Loucy (cell line): ENCODE data around the gene BACE2.
"Not testable (repeated sequence)": the region's sequence is repeated elsewhere in the genome, so short reads cannot be mapped to it uniquely, and the experiment has no call there.

Experiments used
- H2AFZ ChIP-seq: fragments of 200-600 bp; sonication (generic); 2 replicates; pipeline ENCODE4 v1.6.0; 2016; ENCODE audit warnings: antibody characterized with exemption, mild to moderate bottlenecking, low read length, moderate library complexity
- H3F3A ChIP-seq: fragments of 200-600 bp; 2 replicates; pipeline ENCODE4 v1.6.0; 2016; ENCODE audit warnings: antibody characterized with exemption, low read depth, mild to moderate bottlenecking
- H3K27me3 ChIP-seq: fragments of 200-600 bp; sonication (generic); 2 replicates; pipeline ENCODE4 v1.6.1; 2014; ENCODE audit warnings: low read length, mild to moderate bottlenecking; ENCODE audit not compliant: insufficient read depth, poor library complexity, severe bottlenecking
- H3K36me3 ChIP-seq: fragments of 200-600 bp; sonication (generic); 2 replicates; pipeline ENCODE4 v1.6.1; 2016; ENCODE audit warnings: low read length; ENCODE audit not compliant: insufficient read depth
- H3K4me1 ChIP-seq: fragments of 200-600 bp; sonication (generic); 2 replicates; pipeline ENCODE4 v1.5.1; 2014; ENCODE audit warnings: low read length, mild to moderate bottlenecking; ENCODE audit not compliant: insufficient read depth, poor library complexity, severe bottlenecking
- H3K4me2 ChIP-seq: fragments of 200-600 bp; sonication (generic); 2 replicates; pipeline ENCODE4 v1.6.0; 2014; ENCODE audit warnings: antibody characterized with exemption, low read length, low read depth, mild to moderate bottlenecking; ENCODE audit not compliant: poor library complexity, severe bottlenecking
- H3K4me3 ChIP-seq: fragments of 200-600 bp; sonication (generic); 2 replicates; pipeline ENCODE4 v1.5.1; 2014; ENCODE audit warnings: low read length, mild to moderate bottlenecking, mixed read lengths; ENCODE audit not compliant: poor library complexity, severe bottlenecking
- H3K79me2 ChIP-seq: fragments of 200-600 bp; sonication (generic); 2 replicates; pipeline ENCODE4 v1.6.1; 2014; ENCODE audit warnings: low read length; ENCODE audit not compliant: insufficient read depth
- H3K9ac ChIP-seq: fragments of 200-600 bp; sonication (generic); 2 replicates; pipeline ENCODE4 v1.6.0; 2014; ENCODE audit warnings: mild to moderate bottlenecking, low read depth, low read length, moderate library complexity; ENCODE audit not compliant: poor library complexity, severe bottlenecking
- H3K9me2 ChIP-seq: fragments of 200-600 bp; sonication (generic); replicated peaks from 2 replicates; pipeline ENCODE4 v1.6.1; 2016; ENCODE audit warnings: low read depth, low read length, mixed read lengths
- H3K9me3 ChIP-seq: fragments of 200-600 bp; sonication (generic); 2 replicates; pipeline ENCODE4 v1.6.1; 2014; ENCODE audit warnings: mild to moderate bottlenecking, antibody characterized with exemption, low read length, low read depth; ENCODE audit not compliant: insufficient read depth
- H4K20me1 ChIP-seq: fragments of 200-600 bp; sonication (generic); 2 replicates; pipeline ENCODE4 v1.6.0; 2014; ENCODE audit warnings: antibody characterized with exemption, low read length, mild to moderate bottlenecking; ENCODE audit not compliant: insufficient read depth, poor library complexity, severe bottlenecking
- EZH2phosphoT487 ChIP-seq: fragments of 200-600 bp; IDR thresholded peaks from 2 replicates; pipeline ENCODE4 v1.6.1; 2018; ENCODE audit warnings: antibody characterized with exemption, mild to moderate bottlenecking, moderate library complexity, borderline replicate concordance
- TF ChIP-seq, protein P1 (sequence below): fragments of 200-600 bp; sonication (generic); conservative IDR thresholded peaks from 2 replicates; pipeline ENCODE4 v1.5.1; 2014; ENCODE audit warnings: mild to moderate bottlenecking, antibody characterized with exemption, low read length

BACE2 gene

DNA sequence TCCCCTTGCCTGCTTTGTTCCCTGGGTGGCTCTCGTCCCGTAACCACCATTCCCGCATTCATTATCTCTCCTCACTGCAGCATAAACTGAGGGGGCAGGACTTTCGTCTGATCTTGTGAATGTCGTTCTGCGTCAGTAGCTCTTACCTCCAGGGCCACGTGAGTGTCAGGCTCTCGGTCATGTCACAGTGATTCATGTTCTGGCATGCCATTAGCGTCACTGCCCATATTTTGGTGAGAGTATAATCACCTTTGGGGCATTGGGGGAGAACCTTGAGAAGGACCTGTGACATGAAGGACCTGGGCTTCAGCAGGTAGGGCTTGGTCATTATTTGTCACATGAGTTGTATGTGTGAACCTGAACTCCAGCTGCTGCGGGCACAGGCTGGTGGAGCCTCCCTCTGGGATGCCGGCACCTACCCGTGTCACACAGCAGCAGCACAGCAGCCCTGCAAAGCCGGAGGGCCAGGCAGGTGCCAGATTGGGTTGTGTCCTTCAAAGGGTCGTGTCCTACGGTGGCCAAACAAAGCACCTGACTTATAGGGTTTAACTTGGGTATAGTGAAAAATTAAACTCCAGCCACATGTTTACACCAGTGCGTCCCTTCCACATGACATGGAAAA, 68.5 kb downstream of the BACE2 start:
- Histone ChIP-seq H2AFZ (no peak overlapping the region), H3K9me3 (no peaks in the 10 kb centered on the region), H3K9ac (no peak overlapping the region), H3K4me1 (peaks cover 13% of the 10 kb centered on the region), H3K36me3 (peaks cover 5% of the 10 kb centered on the region; the same call in 1 of the 2 replicates), H3K9me2 (no peaks in the 10 kb centered on the region), H3K27me3 (no peaks in the 10 kb centered on the region), H3K4me2 (no peak overlapping the region), H3K4me3 (no peak overlapping the region), H4K20me1 (no peaks in the 10 kb centered on the region), H3F3A (no peaks in the 10 kb centered on the region), H3K79me2 (no peaks in the 10 kb centered on the region)
- no peak for TF ChIP-seq EZH2phosphoT487

DNA sequence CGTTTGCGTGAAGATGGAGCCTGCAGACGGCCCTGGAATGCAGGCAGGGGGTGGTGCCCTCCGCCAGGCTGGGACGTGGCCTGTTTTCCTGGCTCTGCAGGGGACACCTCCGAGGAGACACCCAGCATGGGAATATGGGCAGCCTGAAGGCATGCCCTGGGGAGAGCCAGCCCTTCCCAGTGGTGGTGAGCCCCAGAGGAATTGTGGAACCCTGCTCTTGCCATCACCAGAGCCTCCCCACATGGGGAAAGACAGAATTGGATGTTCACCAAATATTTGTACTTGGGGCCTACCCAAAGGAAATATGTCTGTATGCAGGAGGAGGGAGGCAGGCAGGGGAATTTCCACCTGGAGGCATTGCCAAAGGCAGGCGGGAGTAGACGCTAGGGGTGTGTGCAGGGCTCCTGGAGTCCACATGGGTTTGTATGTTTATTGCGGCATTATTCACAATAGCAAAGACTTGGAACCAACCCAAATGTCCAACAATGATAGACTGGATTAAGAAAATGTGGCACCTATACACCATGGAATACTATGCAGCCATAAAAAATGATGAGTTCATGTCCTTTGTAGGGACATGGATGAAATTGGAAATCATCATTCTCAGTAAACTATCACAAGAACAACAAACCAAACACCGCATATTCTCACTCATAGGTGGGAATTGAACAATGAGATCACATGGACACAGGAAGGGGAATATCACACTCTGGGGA, 70.3 kb downstream of the BACE2 start:
- not testable (repeated sequence) for H4K20me1 ChIP-seq, H3K36me3 ChIP-seq, H3K4me3 ChIP-seq, H3K79me2 ChIP-seq, H3K9me2 ChIP-seq, H3F3A ChIP-seq, H2AFZ ChIP-seq, H3K9ac ChIP-seq, H3K4me2 ChIP-seq, H3K27me3 ChIP-seq, H3K9me3 ChIP-seq
- H3K4me1 ChIP-seq, result peaks cover 13% of the 10 kb centered on the region

DNA sequence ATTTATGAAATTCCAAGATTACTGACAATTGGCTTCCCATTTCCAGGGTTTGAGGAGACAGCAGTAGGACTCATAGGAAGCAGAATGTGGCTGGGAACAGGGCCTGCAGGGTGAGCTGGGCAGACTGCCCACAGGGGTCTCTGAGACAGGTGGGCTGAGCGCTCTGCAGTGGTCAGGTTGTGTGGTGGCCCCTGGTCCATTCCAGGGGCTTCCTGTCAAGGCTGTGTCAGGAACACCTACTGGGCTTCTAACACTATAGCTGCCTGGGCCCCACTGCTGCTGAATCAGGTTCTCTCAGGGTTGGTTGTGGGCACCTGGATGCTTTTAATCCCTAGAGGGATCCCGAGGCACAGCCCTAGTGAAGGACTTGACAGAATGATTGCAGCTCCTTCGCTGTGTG, 72.1 kb downstream of the BACE2 start:
- Histone ChIP-seq H3K4me3 (no peak overlapping the region), H3K9me3 (no peaks in the 10 kb centered on the region), H2AFZ (no peak overlapping the region), H3K4me1 (peaks cover 2% of the 10 kb centered on the region), H3F3A (no peaks in the 10 kb centered on the region), H3K36me3 (peaks cover 5% of the 10 kb centered on the region; the same call in 1 of the 2 replicates), H3K27me3 (no peaks in the 10 kb centered on the region), H3K9ac (no peak overlapping the region), H3K79me2 (no peaks in the 10 kb centered on the region), H3K9me2 (no peaks in the 10 kb centered on the region), H3K4me2 (no peak overlapping the region), H4K20me1 (no peaks in the 10 kb centered on the region)
- TF ChIP-seq, protein P1, sequence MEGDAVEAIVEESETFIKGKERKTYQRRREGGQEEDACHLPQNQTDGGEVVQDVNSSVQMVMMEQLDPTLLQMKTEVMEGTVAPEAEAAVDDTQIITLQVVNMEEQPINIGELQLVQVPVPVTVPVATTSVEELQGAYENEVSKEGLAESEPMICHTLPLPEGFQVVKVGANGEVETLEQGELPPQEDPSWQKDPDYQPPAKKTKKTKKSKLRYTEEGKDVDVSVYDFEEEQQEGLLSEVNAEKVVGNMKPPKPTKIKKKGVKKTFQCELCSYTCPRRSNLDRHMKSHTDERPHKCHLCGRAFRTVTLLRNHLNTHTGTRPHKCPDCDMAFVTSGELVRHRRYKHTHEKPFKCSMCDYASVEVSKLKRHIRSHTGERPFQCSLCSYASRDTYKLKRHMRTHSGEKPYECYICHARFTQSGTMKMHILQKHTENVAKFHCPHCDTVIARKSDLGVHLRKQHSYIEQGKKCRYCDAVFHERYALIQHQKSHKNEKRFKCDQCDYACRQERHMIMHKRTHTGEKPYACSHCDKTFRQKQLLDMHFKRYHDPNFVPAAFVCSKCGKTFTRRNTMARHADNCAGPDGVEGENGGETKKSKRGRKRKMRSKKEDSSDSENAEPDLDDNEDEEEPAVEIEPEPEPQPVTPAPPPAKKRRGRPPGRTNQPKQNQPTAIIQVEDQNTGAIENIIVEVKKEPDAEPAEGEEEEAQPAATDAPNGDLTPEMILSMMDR, result no peak
- no peak for TF ChIP-seq EZH2phosphoT487

DNA sequence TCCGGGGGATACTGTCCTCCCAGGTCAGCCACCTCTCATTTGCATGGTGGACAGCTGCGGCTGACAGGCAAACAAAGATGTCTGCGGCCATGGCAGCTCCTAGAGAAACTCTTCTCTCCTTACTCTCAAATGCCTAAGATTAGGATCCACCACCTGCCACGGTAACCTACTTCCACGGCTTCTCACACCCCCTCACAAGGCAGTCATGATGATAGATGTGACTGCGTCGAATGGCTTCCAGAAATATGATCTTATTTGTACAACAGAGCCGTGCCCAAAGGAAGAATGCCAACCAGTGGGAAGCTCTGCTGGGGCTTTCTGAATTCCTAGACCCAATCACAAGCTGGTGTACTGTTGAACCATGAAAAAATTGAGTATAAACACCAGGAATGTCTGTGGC, 73.4 kb downstream of the BACE2 start:
- Histone ChIP-seq H3K9ac (no peak overlapping the region), H3K27me3 (no peaks in the 10 kb centered on the region), H3K9me3 (no peaks in the 10 kb centered on the region), H3K4me3 (no peak overlapping the region), H3K36me3 (peaks cover 5% of the 10 kb centered on the region; the same call in 1 of the 2 replicates), H3F3A (no peaks in the 10 kb centered on the region), H3K4me2 (no peak overlapping the region), H3K9me2 (no peaks in the 10 kb centered on the region), H3K79me2 (no peaks in the 10 kb centered on the region), H4K20me1 (no peaks in the 10 kb centered on the region), H2AFZ (no peak overlapping the region), H3K4me1 (no peaks in the 10 kb centered on the region)
- no peak for TF ChIP-seq EZH2phosphoT487
- TF ChIP-seq, protein P1, result no peak
